ENCODE data around the gene MEGF8. TPM values are rescaled to one million over a fixed set of nuclear protein-coding genes. Genes with fewer than 3 reads are reported as not detected.

Gene MEGF8
- total and polyA plus RNA-seq, 10 of the 15 experiments (the other 5 are each of a cell fraction or from before 2014, with no cell fraction given), result 0.43 to 12.8 (median 2.7) TPM

- Histone ChIP-seq H3K9me3 (replicated peaks; ENCODE audit: control insufficient read depth, insufficient read depth, low read length) (no peaks in the 10 kb centered on the region), H3K9ac (ENCODE audit: control insufficient read depth, insufficient read depth, low read length) (no peak overlapping the region), H2AFZ (ENCODE audit: control insufficient read depth, low read depth, low read length) (no peak overlapping the region), H3K79me2 (ENCODE audit: control insufficient read depth, insufficient read depth, low read length) (no peaks in the 10 kb centered on the region), H4K20me1 (ENCODE audit: control insufficient read depth, insufficient read depth) (no peaks in the 10 kb centered on the region), H3K36me3 (ENCODE audit: control insufficient read depth in 2 of 2, insufficient read depth in 2 of 2, low read length in 1 of 2) (no peaks in the 10 kb centered on the region), H3K27ac (ENCODE audit: control insufficient read depth, insufficient read depth) (no peak overlapping the region), H3K4me1 (ENCODE audit: control insufficient read depth, insufficient read depth, low read length) (no peaks in the 10 kb centered on the region), H3K27me3 (replicated peaks in 1 of 2; ENCODE audit: control insufficient read depth in 2 of 2, insufficient read depth in 2 of 2, low read length in 1 of 2) (peaks cover 0 to 2% of the 10 kb centered on the region in 2 experiments; a peak in 2 of 4 replicates), H3K4me2 (ENCODE audit: control insufficient read depth, insufficient read depth) (no peak overlapping the region), H3K4me3 (no peak overlapping the region)
- no TSS peak for BruUV-seq (replicated peaks)
- SMC1A ChIA-PET (ENCODE audit: uncharacterized antibody, unreplicated experiment), result no interaction called here
- ATAC-seq (no peak), DNase-seq (ENCODE audit: low read depth, low spot score) (no peak), FAIRE-seq (no peak)
- in situ Hi-C loops (cut with MboI), result no loop called here
- TF ChIP-seq MAX (IDR thresholded peaks at IDR 0.05; ENCODE audit: low read depth, low read length) (no peak), HDGF (IDR thresholded peaks at IDR 0.05) (no peak), CBX5 (IDR thresholded peaks at IDR 0.05; ENCODE audit: low read depth) (no peak), SRF (IDR thresholded peaks at IDR 0.05; ENCODE audit: low read depth in 2 of 2, low read length in 2 of 2) (no peak), PAX8 (IDR thresholded peaks at IDR 0.05) (no peak), HSF1 (IDR thresholded peaks at IDR 0.05; ENCODE audit: low read depth, low read length) (no peak), MEF2B (IDR thresholded peaks at IDR 0.05; ENCODE audit: partially characterized antibody, poor library complexity, severe bottlenecking) (no peak), SIN3A (IDR thresholded peaks at IDR 0.05; ENCODE audit: low read depth, low read length) (no peak), KAT2A (conservative IDR thresholded peaks at IDR 0.05; ENCODE audit: control insufficient read depth, low read depth, low read length) (no peak), EED (IDR thresholded peaks at IDR 0.05; ENCODE audit: low read depth) (no peak), CBX3 (IDR thresholded peaks at IDR 0.05; ENCODE audit: borderline replicate concordance, low read depth) (no peak)
- RAD21 ChIA-PET (ENCODE audit: unreplicated experiment), result interaction anchor here (0.8 kb wide), 1 partner anchor 51 kb away, joined by 3 read pairs; no protein-coding TSS in a partner anchor
- WGBS (ENCODE audit: insufficient coverage, insufficient replicate concordance, low lambda C conversion rate, missing lambda C conversion rate), result 53% methylated on average over 18 of the region's 20 CpGs
- CTCF ChIA-PET, result no interaction called here
- intact Hi-C loops (cut with micrococcal nuclease; ENCODE audit: unreplicated experiment), result no loop called here
- POLR2A ChIA-PET, result no interaction called here
Observed at GRCh38 chr19:42388851-42389489, 63.5 kb downstream of the MEGF8 start.

Data from GM12878 (cell line).